ENCODE measurements around the gene ACER3. TPM values are rescaled to one million over a fixed set of nuclear protein-coding genes. Genes with fewer than 3 reads are reported as not detected.
A peak's percentile ranks its signal among the peaks of the same experiment; 100 is the strongest.

ACER3 gene
- total RNA-seq, 1 donor from 2014 or later, result 9.7 TPM

DNA sequence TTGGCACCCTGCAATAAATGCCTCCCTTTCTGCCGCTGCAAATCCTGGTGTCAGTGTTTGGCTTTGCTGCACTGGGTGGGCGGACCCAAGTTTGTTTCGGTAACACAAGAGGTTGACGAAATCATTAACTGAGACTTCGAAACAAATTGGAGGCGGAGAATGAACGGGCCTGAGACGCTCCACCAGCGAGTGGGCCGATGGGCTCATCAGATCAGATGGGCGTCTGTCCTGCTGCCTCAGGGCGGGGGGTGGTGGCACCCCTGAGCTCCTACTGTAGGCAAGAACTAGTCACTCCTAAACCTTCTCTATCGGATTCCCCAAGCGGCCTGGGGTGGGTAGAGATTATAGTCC, 205.1 kb downstream of the ACER3 start:
- intact Hi-C loops (cut with DNase I), result no loop called here
- DNase-seq (ENCODE audit: low spot score), result peak; percentile 75

DNA sequence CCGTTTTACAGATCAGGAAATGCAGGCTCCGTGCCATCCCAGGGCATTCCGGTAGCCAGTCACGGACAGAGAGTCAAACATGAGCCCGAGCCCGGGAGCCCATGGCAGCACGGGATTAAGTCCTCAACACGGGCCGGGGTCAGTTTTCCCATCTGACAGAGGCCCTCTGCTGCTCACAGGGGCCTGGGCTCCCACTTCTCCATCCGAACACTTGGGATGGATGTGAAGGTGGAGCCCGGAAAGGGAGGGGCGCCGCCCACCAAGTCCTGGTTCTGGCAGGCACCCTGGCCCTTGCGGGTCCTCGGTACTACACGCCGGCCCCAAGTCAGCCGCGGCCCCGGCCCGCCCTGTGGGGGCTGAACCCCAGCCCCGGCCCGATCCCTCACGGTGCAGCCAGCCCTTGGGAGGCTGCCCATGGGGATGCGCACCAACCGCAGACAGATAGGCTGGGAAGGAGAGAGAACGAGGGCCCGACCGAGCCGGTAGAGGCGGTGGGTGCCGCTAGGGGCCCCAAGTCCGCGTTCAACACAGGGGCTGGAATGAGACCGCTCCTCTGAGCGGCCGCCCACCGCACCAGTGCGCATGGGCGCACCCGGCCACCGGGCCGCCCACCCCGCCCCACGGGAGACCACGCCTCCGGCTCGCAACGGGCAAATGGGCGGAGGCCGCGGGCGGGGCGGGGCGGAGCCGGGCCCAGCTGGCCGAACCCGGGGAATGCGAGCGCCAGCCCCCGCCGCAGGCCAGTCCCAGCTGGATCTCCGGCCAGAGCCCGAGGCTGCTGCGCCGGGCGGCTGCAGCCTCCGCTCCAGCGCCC, 205.7 kb downstream of the ACER3 start, which contains the start of gene CAPN5:
CAPN5 (plus strand) TSS at position 743 of the 814 bp plus-strand sequence. CDS start 17,916 bp downstream, outside the sequence.
- peak; percentile 94 for DNase-seq (ENCODE audit: low spot score)
- intact Hi-C loops (cut with DNase I), result no loop called here

DNA sequence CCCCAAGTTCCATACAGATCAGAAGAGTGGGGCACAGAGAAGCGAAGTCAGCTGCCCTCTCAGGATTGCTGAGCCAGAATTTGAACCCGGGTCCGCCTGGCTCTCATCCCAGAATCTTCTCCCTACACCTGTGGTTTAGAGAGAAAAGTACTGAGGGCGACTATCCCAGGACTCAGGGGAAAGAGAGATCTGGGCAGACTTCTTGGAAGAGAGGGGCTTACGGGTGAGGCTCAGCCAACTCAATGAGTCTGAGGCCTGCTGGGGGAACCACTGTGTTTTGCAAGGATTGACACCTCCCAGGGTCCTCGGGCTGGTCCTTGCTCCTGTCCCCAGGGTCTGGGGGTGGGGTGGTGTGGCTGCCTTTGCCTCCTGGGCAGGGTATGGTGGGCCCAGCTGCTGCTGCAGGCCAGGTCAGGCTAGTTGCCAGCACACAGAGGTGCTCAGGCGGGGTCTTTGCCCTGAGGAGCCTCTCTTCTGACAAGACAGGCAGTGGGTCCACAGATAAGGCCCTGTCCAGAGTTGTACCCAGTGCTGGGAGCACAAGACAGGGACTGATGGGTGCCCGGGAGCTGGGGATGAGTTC, 207.2 kb downstream of the ACER3 start:
- peak; percentile 64 for DNase-seq (ENCODE audit: low spot score)
- intact Hi-C loops (cut with DNase I), result no loop called here

DNA sequence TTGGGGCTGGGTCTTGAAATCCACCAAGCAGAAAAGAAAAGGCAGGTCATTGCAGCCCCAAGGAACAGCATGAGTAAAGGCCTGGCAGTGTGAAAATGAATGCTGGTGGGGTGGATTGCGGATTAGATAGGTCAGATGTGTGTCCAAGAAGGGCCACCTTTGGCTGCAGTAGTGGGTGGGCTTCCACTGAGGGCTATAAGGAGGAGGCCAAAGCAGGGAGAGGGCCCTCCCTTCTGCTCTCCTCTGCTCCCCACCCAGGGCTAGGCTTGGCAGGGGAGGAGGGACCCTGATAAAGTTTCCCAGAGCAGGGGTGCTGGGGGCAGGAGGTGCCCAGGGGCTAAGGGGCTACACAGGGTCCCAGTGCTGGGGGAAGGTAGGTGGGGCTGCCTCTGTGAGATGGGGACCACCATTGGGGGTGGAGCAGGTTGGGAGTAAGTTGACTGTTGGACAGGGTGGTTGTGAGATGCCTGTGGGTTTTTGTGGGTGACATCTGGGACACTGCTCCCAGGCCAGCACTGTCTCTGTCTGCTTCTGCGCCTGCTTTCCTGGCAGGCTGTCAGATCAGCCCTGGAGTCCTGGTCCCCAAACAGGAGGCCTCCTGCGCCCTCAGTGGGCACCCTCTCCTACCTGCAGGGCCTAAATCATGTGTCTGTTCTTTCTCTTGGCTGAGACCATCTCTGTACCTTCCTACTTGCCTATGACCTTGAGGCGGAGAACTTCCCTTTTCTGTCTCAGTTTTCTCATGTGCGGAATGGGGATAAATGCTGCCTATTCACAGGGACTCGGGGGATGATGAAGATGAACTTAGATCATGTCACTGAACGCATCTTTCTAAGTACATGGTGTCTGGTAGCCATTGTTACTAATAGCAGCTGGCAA, 208.0 kb downstream of the ACER3 start:
- intact Hi-C loops (cut with DNase I), result no loop called here

DNA sequence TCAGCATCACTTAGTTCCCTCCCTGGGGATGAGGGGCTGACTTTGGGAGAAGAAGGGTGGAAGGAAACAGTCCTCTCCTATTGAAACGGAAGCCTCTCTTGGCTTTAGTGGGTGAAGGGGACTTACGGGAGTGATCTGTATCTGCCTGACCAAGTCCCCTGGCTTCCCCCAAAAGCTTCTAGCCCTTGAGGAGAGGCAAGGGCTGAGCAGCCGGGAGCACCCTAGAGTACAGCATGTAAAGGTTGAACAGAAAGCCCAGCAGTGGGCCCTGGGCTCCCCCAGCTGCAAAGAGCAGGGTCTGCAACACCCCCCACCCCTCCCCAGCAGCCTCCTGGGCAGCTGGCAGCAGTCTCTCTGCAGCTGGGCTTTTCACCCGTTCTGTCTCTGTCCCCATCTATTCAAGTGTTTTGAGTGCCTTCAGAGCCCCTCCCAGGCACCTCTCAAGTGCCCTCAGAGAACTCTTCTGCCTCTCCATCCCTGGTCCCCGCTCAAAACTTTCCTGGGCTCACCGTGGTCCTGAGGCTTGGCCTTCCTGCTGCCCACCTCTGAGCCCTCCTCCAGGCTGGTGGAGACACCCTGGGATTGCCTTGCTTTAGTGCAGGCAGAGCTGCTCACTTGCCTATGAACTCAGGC, 208.7 kb downstream of the ACER3 start:
- peak; percentile 61 for DNase-seq (ENCODE audit: low spot score)

More for the DNA sequence above, 208.0 kb downstream of the ACER3 start:
- peak; percentile 70 for DNase-seq (ENCODE audit: low spot score)

DNA sequence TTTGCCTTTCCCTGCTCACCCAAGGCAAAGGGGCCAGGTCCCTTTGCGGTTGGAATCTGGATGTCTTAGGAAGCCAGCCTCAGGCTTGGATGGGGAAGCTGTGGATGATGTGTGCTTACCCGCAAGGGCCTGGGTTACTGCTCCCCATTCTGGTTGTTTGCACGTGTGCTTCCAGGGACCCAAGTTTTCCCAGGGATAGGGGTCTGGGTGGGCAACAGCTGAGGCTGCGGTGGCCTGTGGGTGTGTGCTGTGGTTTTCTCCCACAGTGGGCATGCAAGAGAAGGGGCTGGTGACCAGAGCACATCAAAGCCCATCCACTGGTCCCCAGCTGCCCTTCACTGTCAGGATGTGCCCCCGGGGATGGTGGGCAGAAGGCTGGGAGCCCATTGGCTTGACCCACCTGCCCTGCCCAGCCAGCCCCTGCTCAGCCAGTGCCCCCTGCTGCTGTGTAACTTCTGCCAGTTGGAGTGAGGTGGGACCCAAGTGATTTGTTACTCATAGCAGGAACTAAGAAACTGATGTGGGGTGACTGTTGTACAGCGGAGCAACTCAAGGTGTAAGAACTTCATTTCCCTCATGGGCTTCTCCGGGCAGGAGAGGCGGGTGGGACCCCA, 209.4 kb downstream of the ACER3 start:
- no peak for DNase-seq (ENCODE audit: low spot score)
- intact Hi-C loops (cut with DNase I), result no loop called here

More for the DNA sequence above, 208.7 kb downstream of the ACER3 start:
- intact Hi-C loops (cut with DNase I), result no loop called here

DNA sequence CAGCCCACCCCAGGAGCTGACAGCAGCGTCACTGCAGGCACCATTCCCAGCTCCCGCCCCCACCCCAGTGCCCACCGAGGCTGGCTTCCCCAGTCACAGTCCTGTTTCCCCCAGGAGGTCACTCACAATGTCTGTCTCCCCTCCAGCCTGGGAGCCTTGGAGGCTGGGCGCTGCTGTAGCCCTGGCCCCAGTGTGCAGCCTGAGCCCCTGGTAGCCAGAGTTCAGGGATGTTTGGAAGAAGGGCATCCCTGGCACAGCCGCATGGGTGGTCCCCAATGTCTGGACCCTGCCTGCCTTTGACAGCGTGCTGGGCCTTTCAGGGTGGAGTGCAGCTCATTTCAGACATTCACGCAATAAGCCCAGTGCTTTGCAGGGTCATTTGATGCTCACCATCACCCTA, 210.4 kb downstream of the ACER3 start:
- DNase-seq (ENCODE audit: low spot score), result peak; percentile 53
- intact Hi-C loops (cut with DNase I), result no loop called here

DNA sequence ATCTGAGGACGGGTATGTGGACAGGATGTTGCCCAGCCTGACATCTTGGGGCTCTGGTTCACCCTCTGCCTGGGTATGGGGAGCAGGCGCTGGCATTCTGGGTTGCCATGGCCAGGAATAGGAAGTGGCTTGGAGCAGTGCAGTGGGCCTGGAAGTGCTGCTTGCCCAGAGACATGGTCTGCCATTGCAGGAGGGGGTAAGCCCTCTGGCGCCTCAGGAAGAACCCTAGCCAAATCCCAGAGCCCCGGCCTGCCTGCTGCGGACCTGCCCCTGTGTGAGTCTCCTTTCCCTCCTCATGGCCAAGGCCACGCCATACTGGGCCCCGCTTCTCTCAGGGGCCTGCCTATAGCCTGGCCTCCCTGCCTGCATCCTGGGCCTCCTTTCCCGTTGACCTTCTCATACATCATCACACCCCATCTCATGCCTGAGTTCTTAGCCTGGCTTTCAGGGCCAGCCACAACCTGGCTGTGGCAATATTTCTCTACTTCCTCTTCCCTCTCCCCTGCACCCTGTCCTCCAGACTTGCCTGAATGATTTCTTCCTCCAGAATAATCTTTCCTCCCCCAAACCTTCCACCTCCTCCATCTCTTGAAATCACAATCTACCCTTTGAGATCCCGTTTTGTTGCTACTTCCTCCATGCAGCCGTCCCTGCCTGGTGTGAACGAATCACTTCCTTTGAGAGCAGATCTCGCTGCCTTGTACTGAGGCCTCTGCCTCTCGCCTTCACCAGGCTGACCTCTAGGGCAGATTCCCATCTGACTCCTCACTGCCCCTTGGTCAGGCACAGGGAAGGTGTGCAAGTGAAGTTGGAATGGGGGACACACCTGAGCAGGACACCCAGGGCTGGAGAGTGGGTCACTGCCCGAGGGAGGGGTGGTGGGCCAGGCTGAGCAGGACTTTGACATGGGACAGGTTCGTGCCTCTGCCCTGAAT, 211.2 kb downstream of the ACER3 start:
- intact Hi-C loops (cut with DNase I), result no loop called here

DNA sequence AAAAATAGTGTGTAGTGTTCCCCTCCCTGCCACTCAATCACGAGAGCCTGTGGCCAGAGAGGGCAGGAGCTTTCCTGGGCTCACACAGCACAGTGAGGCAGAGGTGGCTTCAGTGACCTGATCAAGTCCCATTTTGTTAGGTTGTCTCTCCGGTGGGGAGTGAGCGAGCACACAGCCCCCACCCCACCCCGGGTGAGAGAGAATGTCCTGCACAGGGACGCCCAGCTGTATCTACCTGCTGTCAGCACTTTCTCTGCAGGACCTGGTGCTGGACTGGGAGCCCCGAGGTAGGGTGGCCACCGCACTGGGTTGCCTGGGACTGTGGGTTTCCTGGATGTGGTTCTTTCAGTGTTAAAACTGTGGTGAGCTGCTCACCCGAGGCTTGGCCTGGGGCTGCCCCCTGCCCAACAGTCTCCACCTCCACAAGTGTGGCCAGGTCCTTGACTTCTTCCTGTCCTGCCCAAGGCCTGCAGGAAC, 212.2 kb downstream of the ACER3 start:
- intact Hi-C loops (cut with DNase I), result no loop called here

More for the DNA sequence above, 211.2 kb downstream of the ACER3 start:
- peak; percentile 71 for DNase-seq (ENCODE audit: low spot score)

DNA sequence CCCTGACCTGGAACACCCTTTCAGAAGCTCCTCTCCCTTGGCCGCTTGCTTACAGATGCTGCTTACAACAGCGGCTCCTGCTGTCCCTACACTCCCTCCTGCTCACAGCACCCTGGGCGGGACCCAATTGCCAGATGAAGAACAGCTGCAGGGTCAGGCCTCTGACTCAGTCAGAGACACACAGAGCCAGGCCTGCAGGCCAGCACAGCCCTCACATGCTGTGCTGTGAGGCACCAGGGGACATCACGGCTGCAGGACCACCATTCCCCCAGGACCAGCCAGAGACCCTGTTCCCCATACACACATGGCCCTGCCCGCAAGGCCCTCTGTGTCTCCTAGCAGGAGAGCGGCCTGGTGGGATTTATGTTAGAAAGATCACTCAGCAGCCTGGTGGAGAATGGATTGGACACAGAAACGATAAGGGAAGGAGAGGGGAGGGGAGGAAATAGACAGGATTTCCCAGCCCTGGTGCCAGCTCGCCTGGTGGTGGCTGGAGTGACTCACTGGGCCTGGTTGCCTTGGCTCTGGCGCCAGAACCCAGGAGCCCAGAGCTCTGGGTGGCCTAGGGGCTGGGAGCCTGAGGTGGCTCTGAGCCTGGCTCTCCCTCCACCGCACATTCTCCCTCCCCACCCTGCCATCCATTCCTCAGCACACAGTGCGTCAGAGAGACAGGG, 212.7 kb downstream of the ACER3 start:
- intact Hi-C loops (cut with DNase I), result no loop called here
- DNase-seq (ENCODE audit: low spot score), result peak; percentile 86

More for the DNA sequence above, 212.2 kb downstream of the ACER3 start:
- DNase-seq (ENCODE audit: low spot score), result no peak

DNA sequence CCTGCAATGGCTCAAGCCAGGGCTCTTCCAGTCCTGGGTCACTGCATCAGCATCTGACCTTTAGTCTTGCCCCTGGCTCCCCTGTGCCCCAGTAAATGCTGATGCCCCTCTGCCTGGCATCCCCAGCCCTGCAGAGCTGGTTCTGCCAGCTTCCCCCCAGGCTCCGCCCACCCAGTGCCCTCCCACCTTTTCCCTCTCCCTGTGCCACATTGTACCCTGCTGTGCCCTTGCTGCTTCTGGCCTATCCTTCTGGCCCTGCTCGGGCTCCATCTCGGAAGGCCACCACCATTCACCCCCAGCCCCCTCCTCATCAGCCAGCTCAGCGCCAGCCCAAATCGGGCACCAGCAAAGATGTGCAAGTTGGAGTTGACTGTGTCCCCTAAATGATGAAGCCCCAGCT, 213.5 kb downstream of the ACER3 start:
- peak; percentile 68 for DNase-seq (ENCODE audit: low spot score)
- intact Hi-C loops (cut with DNase I), result no loop called here

DNA sequence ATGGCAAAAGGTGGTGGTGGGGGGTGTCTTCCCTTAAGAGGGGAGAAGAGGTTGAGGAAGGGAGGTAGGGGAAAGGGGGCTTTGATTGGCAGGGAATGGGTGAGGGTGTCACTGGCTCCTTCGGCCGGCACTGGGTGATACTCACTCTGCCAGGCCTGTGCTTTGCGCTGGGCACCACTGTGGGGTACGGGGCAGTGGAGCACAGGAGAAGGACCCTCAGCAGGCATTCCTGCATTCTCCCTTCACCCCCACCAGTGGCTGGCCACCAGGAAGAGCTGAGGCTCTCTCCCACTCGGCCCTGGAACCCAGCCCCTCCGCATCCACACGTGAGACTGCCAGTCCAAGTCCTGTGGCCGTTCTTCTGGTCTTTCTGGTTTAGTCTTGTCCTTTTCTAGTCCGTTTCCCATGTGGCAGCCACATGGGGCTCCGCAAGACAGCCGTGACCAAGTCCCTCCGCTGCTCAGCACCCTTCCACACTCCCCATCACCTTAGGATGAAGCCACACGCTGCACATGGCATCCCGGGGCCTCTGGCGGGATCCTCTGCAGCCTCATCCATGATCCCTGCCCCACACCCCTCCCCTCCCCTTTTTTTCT, 214.0 kb downstream of the ACER3 start:
- intact Hi-C loops (cut with DNase I), result no loop called here
- no peak for DNase-seq (ENCODE audit: low spot score)

DNA sequence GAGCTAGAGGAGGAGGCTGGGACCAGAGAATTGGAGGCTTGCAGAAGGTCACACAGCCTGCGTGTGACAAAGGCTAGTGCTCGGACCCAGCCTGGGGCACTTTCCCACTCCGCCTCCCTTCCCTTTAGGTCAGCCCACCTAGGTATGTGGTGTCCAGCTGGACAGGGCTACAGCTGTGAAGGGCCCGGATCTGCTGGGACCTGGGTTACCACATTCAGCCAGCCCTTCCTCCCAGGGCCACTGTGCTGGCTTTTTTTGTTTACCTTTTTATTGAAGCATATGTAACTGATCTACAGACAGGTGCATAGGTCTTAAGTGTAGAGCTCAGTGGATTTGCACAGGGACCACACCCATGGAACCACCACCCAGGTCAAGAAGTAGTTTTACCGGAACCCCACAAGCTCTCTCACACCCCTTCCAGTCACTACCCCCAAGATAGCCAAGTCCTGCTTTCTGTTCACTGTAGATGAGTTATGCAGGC, 214.7 kb downstream of the ACER3 start:
- DNase-seq (ENCODE audit: low spot score), result no peak

More for the DNA sequence above, 214.7 kb downstream of the ACER3 start:
- intact Hi-C loops (cut with DNase I), result no loop called here
